ENCODE results near the gene FAM50A.

Gene FAM50A

DNA sequence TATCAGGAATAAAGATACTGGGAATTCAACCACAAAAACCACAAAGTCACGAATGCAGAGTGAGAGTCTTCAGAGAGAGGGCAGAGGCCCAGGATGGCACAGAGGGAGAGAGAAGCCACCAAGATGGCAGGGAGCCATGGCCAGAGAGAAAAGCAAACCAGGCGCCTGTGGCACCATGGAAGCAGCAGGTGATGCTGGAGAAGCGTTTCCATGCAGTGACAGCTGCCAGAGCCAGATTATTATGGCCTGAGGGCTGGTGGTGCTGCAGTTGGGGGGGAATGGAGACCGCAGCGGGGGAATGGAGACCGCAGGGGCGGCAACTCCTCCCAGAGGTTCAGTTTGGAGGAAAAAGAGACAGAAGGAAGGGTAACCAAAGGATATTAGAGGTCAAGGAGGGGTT, 26.8 kb upstream of the FAM50A start:
- no peak for DNase-seq

DNA sequence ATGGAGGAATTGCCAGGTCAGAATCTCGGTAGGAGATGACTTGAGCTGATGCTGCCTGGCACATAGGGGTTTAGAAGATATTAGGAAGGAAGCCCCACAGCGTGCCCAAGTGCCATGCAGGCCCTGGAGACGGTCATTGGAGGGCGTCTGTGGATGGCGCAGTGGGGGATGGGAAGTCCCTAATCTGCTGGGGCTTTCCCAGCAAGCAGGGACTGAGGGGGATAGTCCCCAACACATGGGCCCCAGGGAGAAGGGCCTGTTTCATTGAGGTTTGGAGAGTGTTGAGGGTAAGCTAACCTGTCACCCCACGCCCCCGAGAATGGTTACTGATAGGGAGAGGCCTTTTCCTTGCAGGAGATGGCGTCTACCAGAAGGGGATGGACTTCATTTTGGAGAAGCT, 24.8 kb upstream of the FAM50A start:
- DNase-seq, result no peak

DNA sequence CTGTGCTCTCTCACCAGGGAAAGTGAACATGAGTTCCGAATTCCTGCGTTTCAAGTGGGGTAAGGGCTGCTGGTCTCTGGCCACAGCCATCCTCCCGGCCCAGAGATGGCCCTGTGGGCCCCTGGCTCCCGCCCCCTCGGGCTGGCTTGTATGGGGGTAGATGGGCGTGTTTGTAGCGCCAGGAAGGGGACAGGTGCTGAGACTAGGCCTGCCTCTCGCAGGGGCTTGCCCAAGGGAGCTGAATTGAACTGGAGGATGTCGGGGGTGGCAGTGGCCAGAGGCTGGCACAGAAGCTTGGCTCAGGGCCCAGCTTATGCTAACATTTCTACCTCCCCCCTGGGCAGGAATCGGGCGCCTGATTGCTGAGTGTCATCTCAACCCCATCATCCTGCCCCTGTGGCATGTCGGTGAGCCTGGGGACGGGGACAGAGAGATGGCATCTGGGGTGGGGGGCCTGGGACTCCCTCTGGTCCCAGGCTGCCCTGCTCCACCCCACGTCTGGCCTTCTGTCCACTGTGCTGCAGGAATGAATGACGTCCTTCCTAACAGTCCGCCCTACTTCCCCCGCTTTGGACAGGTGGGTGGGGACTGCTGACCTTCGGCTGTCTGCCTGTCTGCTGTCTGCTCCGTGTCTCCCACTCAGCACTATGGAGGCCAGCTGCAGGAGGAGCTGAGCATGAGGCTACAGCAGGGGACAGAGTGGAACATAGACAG, 24.1 kb upstream of the FAM50A start:
- DNase-seq, result no peak

DNA sequence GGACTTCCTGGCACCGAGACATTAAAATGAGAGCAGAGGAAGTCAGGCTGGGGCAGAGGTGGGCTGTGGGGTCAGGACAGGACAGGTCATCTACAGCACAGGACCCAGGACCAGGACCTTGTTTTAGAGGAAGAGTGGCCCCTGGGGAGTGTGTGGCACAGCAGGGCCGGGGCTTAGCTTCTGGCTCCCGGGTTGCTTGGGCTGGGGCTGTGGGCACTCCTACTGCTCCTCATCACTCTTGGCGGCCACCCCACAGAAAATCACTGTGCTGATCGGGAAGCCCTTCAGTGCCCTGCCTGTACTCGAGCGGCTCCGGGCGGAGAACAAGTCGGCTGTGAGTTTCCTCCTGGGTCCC, 23.6 kb upstream of the FAM50A start:
- DNase-seq, result no peak

DNA sequence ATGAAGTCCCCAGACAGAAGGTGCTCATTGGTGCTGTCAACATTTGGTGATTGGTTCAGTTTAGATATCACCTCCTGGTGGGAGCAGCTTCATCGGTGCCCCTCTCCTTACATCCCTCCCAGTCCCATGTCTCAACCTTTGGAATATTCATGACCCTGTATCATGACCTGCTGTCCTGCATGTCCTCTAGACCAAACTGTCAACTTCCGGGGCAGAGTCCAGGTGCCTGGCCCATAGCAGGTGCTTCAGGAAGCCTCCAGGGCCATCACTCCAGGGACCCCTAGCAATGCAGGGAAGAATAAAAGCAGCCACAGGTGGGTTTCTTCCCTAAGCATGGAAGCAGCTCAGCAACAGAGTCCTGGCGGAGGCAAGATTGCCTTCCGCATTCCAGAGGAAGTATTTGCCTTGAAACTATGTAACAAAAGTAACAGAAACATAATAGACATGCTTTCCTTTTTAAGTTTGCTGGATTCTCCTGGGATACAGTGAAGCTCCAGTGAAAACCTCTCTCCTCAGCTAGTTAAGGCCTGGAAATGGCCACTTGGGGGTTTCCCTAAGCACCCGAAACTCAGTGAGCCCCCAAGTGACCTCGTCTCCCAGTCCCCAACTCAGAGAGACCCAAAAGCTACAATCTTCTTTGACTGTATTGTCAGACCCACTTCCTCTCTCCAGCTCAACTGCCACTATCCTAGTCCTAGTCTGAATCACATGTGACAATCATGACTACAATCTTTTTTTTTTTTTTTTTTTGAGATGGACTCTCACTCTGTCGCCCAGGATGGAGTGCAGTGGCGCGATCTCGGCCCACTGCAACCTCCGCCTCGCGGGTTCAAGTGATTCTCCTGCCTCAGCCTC, 16.8 kb upstream of the FAM50A start:
- DNase-seq, result no peak

DNA sequence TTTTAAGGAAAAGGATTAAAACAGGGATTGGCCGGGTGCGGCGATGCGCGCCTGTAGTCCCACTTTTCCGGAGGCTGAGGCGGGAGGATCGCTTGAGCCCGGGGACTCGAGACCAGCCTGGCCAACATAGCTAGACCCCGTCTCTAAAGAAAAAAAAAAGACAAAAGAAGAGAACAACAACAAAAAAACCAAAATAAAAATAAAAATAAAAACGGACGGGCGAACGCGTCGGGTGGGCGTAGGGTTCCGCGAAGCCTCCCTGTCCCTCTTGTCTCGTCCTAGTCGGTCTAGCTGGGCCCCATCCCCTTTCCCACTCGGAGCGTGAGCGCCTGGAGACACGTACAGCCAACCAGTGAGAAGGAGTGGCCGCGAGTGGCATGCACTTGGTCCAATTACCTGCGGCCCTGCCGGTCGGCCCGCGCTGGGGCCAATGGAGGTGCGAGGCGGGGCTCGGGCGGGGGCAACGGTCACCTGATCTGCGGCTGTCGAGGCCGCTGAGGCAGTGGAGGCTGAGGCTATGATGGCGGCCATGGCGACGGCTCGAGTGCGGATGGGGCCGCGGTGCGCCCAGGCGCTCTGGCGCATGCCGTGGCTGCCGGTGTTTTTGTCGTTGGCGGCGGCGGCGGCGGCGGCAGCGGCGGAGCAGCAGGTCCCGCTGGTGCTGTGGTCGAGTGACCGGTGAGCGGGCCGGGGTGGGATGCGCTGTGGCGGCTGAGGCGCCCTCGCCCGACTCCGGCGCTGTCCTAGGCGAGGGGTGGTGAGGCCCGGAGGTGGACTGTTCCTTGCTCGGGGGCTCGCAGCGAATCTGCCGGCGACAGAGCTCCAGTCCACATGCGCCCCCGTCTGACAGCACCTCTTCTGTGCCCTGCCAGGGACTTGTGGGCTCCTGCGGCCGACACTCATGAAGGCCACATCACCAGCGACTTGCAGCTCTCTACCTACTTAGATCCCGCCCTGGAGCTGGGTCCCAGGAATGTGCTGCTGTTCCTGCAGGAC, 15.5 kb upstream of the FAM50A start, which contains the start of gene ATP6AP1:
Gene ATP6AP1, plus strand, starts transcription at position 502 of the 996 bp plus-strand sequence. Its CDS starts 16 bp downstream, at position 518.
- peak; percentile 92 for DNase-seq

DNA sequence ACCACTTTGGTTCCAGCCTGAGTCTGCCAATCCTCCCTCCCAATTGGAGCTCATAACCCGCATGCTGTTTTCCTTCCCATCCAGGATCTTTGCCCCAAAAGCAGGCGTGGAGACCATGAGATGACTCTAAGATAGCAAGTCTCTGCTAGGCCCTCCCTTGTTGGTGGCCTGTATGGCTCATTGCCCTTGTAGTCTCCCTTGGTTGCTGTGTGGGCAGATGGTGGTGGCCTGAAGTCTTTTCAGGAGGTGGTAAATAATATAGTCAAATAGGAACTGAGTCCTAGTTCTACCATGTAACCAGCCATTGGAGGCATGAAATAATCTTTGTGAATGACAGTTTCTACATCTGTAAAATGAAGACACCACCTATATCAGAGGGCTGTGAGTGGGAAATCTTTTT, 14.2 kb upstream of the FAM50A start:
- DNase-seq, result no peak

DNA sequence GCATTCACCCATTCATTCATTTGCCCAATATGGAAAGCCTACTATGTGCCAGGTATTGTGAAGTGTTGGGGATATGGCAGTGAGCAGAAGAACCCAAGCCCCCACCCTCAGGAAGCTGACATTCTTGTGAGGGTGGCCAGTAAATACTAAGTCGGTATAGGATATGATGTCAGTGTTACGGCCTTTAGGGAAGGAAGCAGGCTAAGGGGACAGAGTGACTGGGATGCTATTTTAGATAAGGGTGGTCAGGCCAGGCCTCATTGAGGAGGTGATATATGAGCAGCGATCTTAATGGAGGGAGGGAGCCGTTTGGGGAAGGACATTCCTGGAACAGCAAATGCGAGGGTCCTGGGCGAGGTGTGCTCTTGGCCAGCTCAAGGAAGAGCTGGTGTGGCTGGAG, 13.5 kb upstream of the FAM50A start:
- no peak for DNase-seq

DNA sequence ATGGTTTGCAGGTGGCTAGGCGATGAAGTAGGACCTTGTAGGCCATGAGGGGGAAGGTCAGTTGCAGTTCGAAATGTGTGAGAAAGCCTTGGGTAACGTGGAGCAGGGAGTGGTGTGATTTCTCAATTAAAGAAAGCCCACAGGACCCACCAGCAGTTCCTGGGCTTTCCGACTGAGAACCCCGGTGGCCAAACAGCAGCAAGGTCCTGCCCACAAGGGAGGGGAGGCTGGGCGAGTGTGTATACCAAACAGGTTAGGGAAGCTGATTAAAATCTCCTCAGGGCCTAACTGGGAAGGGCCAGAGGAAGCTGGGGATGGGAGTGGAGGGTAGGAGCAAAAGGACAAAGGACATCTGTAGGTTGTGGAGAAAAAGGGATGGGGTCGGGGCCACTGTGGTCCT, 13.0 kb upstream of the FAM50A start:
- DNase-seq, result no peak

DNA sequence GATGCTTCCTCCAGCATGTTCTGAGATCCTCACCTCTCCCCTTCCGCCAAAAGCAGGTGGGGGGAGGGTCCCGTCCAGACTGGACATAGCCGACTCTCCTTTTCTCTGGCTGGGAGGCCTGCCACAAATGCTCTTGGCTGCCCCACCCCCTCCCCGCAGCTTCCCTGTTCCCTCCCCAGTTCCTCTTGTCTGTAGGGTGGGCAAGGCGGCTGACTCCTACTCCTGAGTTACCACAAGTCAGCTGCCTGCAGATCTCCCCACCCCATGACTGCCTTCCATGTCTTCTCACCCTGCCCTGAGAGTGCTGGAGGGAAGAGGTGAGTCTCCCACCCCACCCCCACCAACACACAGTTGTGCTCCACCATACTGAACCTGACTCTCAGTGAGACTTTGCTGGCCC, 12.6 kb upstream of the FAM50A start:
- DNase-seq, result no peak

DNA sequence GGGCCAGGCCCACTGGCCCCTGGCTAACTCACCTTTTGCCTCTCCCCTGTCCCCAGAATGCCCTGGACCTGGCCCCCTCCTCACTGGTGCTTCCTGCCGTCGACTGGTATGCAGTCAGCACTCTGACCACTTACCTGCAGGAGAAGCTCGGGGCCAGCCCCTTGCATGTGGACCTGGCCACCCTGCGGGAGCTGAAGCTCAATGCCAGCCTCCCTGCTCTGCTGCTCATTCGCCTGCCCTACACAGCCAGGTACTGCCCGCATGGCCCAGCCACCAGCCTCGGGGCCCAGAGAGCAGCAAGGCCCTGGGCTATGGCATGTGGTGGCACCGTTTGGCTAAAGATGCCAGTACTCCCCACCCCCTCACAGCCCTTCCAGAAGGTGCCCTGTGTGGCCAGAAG, 11.7 kb upstream of the FAM50A start:
- no peak for DNase-seq

DNA sequence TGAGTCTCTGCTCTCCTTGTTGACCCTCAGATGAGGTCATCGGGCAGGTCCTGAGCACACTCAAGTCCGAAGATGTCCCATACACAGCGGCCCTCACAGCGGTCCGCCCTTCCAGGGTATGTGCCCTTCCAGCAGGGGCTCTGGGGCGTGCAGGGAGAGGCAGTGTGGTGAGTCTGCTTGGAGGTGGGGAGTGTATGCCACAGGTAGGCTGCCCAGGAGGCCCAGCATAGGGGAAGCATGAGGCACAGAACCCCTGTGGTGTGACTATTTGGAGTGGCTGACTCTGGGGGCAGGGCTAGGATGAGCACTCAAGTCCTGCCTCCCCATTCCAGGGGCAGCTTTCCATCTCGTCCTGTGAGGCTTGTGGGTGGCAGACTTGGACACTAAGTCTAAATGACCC, 10.3 kb upstream of the FAM50A start:
- no peak for DNase-seq

DNA sequence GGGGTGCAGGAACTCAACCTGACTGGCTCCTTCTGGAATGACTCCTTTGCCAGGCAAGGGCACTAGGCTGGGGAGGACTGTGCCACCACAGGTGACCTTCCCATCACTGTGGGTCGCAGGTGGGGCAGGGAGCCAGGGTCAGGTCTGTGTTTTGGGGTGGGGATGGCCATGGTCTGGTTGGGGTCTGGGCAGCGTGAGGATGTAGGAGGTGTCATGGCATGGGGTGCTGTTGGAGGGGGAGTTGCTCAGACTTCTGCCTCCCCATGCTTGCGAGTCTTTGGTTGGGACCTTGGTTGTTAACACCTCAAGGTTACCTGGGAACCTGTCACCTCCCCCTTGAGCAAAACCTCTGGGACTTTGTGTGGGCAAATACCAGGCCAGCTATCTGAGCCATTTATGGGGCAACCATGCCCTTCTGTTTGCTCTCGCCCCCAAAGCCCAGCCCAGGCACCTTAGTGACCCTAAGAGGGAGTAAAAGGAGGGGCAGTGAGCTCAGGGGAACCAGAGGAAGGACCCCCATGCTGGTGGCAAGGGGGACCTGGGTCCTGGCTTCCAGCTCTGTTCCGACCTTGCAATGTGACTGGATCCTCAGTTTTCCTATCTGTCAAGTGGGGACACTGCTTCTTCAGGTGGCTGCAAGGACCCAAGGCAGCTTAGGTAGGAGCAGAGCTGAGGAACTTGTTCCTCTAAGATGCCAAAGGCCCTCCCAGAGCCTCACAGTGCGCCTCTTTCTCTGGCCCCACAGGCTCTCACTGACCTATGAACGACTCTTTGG, 9.4 kb upstream of the FAM50A start:
- no peak for DNase-seq

DNA sequence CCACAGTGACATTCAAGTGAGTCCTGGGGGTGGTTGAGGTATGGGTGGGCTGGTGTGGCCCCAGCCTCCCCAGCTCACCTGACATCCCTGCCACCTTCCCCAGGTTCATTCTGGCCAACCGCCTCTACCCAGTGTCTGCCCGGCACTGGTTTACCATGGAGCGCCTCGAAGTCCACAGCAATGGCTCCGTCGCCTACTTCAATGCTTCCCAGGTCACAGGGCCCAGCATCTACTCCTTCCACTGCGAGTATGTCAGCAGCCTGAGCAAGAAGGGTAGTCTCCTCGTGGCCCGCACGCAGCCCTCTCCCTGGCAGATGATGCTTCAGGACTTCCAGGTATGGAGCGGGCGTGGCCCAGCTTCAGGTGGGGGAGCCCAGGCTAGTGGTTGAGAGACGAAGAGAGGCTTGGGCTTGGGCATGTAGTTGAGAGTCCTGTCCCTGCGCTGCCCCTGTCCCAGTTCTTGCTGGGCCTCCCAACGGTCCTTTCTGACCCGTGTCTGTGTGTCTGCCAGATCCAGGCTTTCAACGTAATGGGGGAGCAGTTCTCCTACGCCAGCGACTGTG, 8.7 kb upstream of the FAM50A start:
- no peak for DNase-seq

DNA sequence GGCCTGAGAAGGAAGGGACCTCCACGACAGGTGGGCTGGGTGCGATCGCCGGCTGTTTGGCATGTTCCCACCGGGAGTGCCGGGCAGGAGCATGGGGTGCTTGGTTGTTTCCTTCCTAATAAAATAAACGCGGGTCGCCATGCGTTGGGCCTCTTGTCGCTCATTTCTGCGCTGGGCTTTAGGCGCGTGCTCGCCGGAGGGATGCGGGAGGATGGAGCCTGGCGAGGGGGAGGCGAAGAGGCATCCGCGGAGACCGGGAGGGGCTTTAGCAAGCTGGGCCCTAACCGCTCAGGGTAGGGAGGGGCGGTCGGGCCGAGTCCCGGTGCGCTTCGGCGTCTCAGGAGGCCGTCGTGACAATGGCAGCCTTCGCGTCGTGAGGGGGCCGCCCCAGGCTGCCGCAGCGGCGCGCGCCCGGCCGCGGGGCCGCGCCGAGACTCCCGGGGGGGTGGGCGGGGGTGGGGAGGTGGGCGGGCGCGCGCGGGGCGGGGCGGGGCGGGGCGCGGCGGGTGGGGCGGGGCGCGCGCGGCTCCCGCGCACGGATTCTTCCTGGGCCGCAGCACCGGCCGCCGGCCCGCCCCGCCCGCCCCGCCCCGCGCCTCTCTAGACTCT, 7.5 kb upstream of the FAM50A start:
- DNase-seq, result peak; percentile 50

DNA sequence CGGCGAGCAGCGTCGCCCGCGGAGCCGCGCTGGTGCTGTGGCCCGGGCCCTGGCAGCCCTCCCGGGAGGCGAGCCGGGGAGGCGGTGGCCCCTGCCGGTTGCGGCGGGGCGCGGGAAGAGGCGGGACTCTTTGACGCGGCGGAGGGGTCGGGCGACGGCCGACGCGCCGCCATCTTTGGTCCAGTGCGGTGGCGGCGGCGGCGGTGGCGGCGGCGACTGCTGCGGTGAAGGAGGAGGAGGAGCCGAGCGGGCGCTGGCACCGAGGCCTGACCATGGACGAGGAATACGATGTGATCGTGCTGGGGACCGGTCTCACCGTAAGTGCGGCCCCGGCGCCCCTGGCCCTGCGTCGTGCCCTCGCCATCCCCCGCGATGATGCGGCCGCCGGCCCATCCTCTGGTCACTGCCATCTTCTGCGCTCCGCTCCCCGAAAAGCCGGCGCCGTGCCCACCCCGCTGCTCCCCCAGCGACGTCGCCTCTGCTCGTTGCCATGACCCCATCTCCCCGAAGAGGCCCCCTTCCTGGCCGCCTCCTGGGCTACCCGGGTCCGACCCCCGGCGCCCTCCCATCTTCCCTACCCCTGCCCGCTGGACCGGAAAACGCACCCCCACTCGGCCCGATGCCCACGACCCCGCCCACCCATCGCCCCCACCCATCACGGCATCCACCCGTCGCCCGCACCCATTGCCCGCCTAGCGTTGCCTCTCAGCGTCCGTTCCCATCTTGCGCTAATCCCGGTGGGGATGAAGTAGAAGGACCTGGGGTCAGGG, 6.8 kb upstream of the FAM50A start, which contains the start of gene GDI1:
Gene GDI1, plus strand, starts transcription at position 172 of the 770 bp plus-strand sequence. Its CDS starts 101 bp downstream, at position 273.
- DNase-seq, result peak; percentile 58

DNA sequence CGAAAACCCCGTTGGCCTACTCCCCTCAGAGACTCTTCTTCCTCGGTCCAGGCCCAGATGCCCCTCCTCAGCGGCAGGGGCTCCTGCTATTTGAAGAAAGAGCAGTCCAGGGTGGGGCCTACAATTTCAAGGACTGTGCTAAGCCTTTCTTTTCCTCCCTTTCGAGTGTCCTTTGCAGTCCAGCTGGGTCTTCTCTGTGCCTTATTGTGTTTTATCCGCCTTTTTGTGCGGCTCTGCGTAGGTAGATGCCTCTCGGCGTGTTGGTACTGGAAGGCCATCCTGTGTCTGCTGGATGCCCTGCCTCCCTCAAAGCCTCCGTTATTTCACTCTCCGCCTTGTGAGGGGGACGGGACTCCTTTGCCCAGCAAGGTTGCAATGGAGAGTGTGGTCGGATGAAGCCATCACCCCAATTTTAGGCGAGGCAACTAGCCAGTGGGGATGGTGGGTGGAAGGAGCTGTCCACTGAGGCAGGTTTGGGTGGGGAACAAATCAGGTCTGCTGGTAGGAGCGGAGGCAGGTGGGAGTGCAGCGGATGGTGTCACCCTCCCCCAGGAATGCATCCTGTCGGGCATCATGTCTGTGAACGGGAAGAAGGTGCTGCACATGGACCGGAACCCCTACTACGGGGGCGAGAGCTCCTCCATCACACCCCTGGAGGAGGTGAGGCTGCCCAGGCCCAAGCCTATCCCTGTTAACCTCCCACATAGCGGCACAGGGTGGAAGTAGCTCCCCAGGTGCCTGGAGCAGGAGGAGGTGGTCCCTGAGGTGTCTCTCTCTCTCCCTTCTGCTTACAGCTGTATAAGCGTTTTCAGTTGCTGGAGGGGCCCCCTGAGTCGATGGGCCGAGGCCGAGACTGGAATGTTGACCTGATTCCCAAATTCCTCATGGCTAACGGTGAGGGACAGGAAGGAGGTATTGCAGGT, 5.7 kb upstream of the FAM50A start:
- no peak for DNase-seq

DNA sequence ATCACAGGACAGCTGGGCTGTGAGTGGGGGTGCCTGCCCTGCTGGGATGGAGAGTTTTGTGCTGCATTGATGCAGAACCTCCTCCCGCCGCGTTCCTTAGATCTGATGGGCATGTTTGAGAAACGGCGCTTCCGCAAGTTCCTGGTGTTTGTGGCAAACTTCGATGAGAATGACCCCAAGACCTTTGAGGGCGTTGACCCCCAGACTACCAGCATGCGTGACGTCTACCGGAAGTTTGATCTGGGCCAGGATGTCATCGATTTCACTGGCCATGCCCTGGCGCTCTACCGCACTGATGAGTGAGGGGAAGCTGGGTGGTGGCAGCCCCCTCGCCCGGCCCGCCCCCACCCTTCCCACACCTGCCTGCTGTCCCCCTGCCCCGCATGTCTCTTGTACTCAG, 4.1 kb upstream of the FAM50A start:
- no peak for DNase-seq

DNA sequence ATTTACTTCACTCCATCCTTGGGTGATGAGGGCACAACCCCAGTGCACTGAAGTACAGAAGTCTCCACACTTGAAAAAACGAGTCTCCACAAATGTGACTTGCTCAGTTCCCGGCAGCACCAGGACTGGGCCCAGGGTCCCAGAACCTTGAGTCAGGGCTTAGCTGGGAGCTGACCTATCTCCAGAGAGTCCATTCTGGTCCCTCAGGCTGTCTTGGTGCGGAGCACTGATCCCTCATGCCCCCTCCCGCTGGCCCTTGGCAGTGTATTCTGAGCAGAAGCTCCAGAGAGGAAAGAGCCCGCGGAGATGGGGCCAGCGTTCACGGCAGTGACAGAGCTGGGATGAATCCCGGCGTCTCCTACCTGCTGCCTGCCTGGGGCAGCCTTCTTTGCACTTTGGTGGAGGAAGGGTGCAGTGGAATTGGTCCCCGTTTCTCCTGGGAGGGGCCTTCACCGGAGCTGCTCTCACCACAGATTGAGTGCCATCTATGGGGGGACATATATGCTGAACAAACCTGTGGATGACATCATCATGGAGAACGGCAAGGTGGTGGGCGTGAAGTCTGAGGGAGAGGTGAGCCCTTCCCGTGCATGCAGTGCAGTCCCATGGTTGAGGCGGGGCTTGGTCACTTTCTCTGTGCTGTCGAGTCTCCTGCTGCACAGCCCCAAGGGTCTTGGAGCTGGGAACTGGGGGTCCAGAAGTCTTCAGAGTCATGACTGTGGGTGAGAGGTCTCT, 3.2 kb upstream of the FAM50A start:
- no peak for DNase-seq
